OCI-LY3 (cell line): ENCODE results near the gene JPT2.

Experiments
- CTCF ChIP-seq: fragments of 200-600, 300-600 bp; sonication (generic); IDR thresholded peaks from 2 replicates; pipeline ENCODE4 v1.5.1; 2014; ENCODE audit warnings: antibody characterized with exemption, low read length, low read depth
- EZH2phosphoT487 ChIP-seq: fragments of 200-600 bp; shearing (Covaris generic); IDR thresholded peaks from 2 replicates; pipeline ENCODE4 v1.6.1; 2018; ENCODE audit warnings: antibody characterized with exemption, mixed run types, low read depth

- no peak for TF ChIP-seq CTCF
- no peak for TF ChIP-seq EZH2phosphoT487
Observed at GRCh38 chr16:1651094-1651973, 26.7 kb upstream of the JPT2 start.
